ENCODE measurements around the gene ACTR1B.
"Not testable (repeated sequence)": the region's sequence is repeated elsewhere in the genome, so short reads cannot be mapped to it uniquely, and the experiment has no call there.

Gene ACTR1B

GRCh38 chr2:97663962-97664635, at the start of gene ACTR1B:
TSS of gene ACTR1B (minus strand) at chr2:97664044. CDS start at chr2:97663890, 154 bp downstream.
- in situ Hi-C loops (cut with MboI; ENCODE audit: low sequenced_read_pairs), result no loop called here

GRCh38 chr2:97712693-97713295, 49.0 kb upstream of the ACTR1B start:
- in situ Hi-C loops (cut with MboI; ENCODE audit: low sequenced_read_pairs), result no loop called here

- in situ Hi-C loops (cut with MboI; ENCODE audit: low sequenced_read_pairs), result not testable (repeated sequence)
Measured at GRCh38 chr2:97712175-97712574, 48.3 kb upstream of the ACTR1B start.

- in situ Hi-C loops (cut with MboI; ENCODE audit: low sequenced_read_pairs), result no loop called here
Measured at GRCh38 chr2:97711394-97711711, 47.5 kb upstream of the ACTR1B start.

- in situ Hi-C loops (cut with MboI; ENCODE audit: low sequenced_read_pairs), result no loop called here
Measured at GRCh38 chr2:97708608-97709007, 44.8 kb upstream of the ACTR1B start.

GRCh38 chr2:97708048-97708380, 44.2 kb upstream of the ACTR1B start:
- in situ Hi-C loops (cut with MboI; ENCODE audit: low sequenced_read_pairs), result no loop called here

GRCh38 chr2:97707362-97708047, 43.7 kb upstream of the ACTR1B start:
- in situ Hi-C loops (cut with MboI; ENCODE audit: low sequenced_read_pairs), result no loop called here

- in situ Hi-C loops (cut with MboI; ENCODE audit: low sequenced_read_pairs), result no loop called here
Measured at GRCh38 chr2:97706708-97707345, 43.0 kb upstream of the ACTR1B start.

- in situ Hi-C loops (cut with MboI; ENCODE audit: low sequenced_read_pairs), result no loop called here
Measured at GRCh38 chr2:97706112-97706511, 42.3 kb upstream of the ACTR1B start.

GRCh38 chr2:97704989-97705388, 41.1 kb upstream of the ACTR1B start:
- in situ Hi-C loops (cut with MboI; ENCODE audit: low sequenced_read_pairs), result no loop called here

GRCh38 chr2:97703741-97704140, 39.9 kb upstream of the ACTR1B start:
- in situ Hi-C loops (cut with MboI; ENCODE audit: low sequenced_read_pairs), result no loop called here

- in situ Hi-C loops (cut with MboI; ENCODE audit: low sequenced_read_pairs), result no loop called here
Measured at GRCh38 chr2:97702731-97703470, 39.1 kb upstream of the ACTR1B start.

GRCh38 chr2:97701851-97702465, 38.1 kb upstream of the ACTR1B start:
- in situ Hi-C loops (cut with MboI; ENCODE audit: low sequenced_read_pairs), result no loop called here

GRCh38 chr2:97701186-97701585, 37.3 kb upstream of the ACTR1B start:
- in situ Hi-C loops (cut with MboI; ENCODE audit: low sequenced_read_pairs), result no loop called here

- in situ Hi-C loops (cut with MboI; ENCODE audit: low sequenced_read_pairs), result no loop called here
Measured at GRCh38 chr2:97699765-97700444, 36.1 kb upstream of the ACTR1B start.

GRCh38 chr2:97698530-97698929, 34.7 kb upstream of the ACTR1B start:
- in situ Hi-C loops (cut with MboI; ENCODE audit: low sequenced_read_pairs), result no loop called here

- in situ Hi-C loops (cut with MboI; ENCODE audit: low sequenced_read_pairs), result no loop called here
Measured at GRCh38 chr2:97697252-97698235, 33.7 kb upstream of the ACTR1B start.

GRCh38 chr2:97695744-97696143, 31.9 kb upstream of the ACTR1B start:
- in situ Hi-C loops (cut with MboI; ENCODE audit: low sequenced_read_pairs), result no loop called here

- in situ Hi-C loops (cut with MboI; ENCODE audit: low sequenced_read_pairs), result no loop called here
Measured at GRCh38 chr2:97693476-97693875, 29.6 kb upstream of the ACTR1B start.

Data from hTERT RPE-1 (cell line).